Smooth muscle cell (in vitro differentiated cells): Measurements from ENCODE around the gene SREBF1. TPM values are rescaled to one million over a fixed set of nuclear protein-coding genes. Genes with fewer than 3 reads are reported as not detected.

Experiments
- DNase-seq: peaks from one replicate; lab custom pipeline; 2025; ENCODE audit not compliant: unreplicated experiment; lab: John Stamatoyannopoulos, UW
- H2AFZ ChIP-seq: fragments of 200-600 bp; sonication (generic); 2 replicates; pipeline ENCODE4 v1.6.0; 2016; ENCODE audit warnings: antibody characterized with exemption, low read depth, mild to moderate bottlenecking
- H3F3A ChIP-seq: fragments of 200-600 bp; sonication (generic); 2 replicates; pipeline ENCODE4 v1.6.0; 2017; ENCODE audit warnings: antibody characterized with exemption, low read depth
- H3K27ac ChIP-seq: fragments of 200-600 bp; sonication (generic); 2 replicates; pipeline ENCODE4 v1.5.1; 2016; ENCODE audit warnings: low read depth, mild to moderate bottlenecking
- H3K27me3 ChIP-seq: fragments of 200-600 bp; sonication (generic); 2 replicates; pipeline ENCODE4 v1.6.1; 2016; ENCODE audit warnings: low read depth, mild to moderate bottlenecking
- H3K36me3 ChIP-seq: fragments of 200-600 bp; sonication (generic); 2 replicates; pipeline ENCODE4 v1.5.1; 2016; ENCODE audit warnings: low read depth
- H3K4me1 ChIP-seq: fragments of 200-600 bp; sonication (generic); 2 replicates; pipeline ENCODE4 v1.5.1; 2016; ENCODE audit warnings: low read depth
- H3K4me2 ChIP-seq: fragments of 200-600 bp; sonication (generic); 2 replicates; pipeline ENCODE4 v1.6.0; 2016; ENCODE audit warnings: mild to moderate bottlenecking
- H3K4me3 ChIP-seq: fragments of 200-600 bp; sonication (generic); 2 replicates; pipeline ENCODE4 v1.5.1; 2016; ENCODE audit warnings: mild to moderate bottlenecking
- H3K79me2 ChIP-seq: fragments of 200-600 bp; sonication (generic); 2 replicates; pipeline ENCODE4 v1.6.0; 2016; ENCODE audit warnings: low read depth, mild to moderate bottlenecking
- H3K9ac ChIP-seq: fragments of 200-600 bp; sonication (generic); 2 replicates; pipeline ENCODE4 v1.6.0; 2016; ENCODE audit warnings: low read depth
- H3K9me3 ChIP-seq: fragments of 200-600 bp; sonication (generic); replicated peaks from 2 replicates; pipeline ENCODE4 v1.5.1; 2016; ENCODE audit warnings: low read depth
- H4K20me1 ChIP-seq: fragments of 200-600 bp; sonication (generic); 2 replicates; pipeline ENCODE4 v1.6.0; 2016; ENCODE audit warnings: low read depth
- CTCF ChIP-seq: fragments of 200-600 bp; sonication (generic); IDR thresholded peaks from 2 replicates; pipeline ENCODE4 v1.5.1; 2017; ENCODE audit warnings: borderline replicate concordance, mild to moderate bottlenecking, antibody characterized with exemption; ENCODE audit not compliant: insufficient read depth, poor library complexity, severe bottlenecking
- WGBS: methylation state at CpG from one replicate; pipeline ENCODE4 v1.1.7; 2016; ENCODE audit warnings: low lambda C conversion rate; 5-methylcytosine and 5-hydroxymethylcytosine counted together
- polyA plus RNA-seq: library from polyadenylated mRNA; unstranded; fragments of >200 nt; fragmentation: Nextera tagmentation; extraction: Ambion mirVana; gene quantifications from 2 replicates; pipeline ENCODE4 v1.2.1, GENCODE V29; 2016
- total RNA-seq: library from RNA; depleted of rRNA; stranded (reverse); fragments of >200 nt; gene quantifications from 2 replicates; pipeline ENCODE4 v1.2.3, GENCODE V29; 2014

SREBF1 gene
- total and polyA plus RNA-seq, 2 experiments from 2014 or later, result 23.5 to 45.4 TPM

- Histone ChIP-seq H3K9me3 (no peaks in the 10 kb centered on the region), H3K27me3 (no peaks in the 10 kb centered on the region), H3K27ac (peak overlapping the region; percentile 96), H4K20me1 (peaks cover 45% of the 10 kb centered on the region), H3K4me3 (peak overlapping the region; percentile 67), H3K4me1 (peaks cover 52% of the 10 kb centered on the region), H3K36me3 (no peaks in the 10 kb centered on the region), H3F3A (peaks cover 33% of the 10 kb centered on the region), H3K79me2 (peaks cover 46% of the 10 kb centered on the region), H3K9ac (peak overlapping the region; percentile 92), H3K4me2 (peak overlapping the region; percentile 91), H2AFZ (no peak overlapping the region)
- no peak for TF ChIP-seq CTCF
- peak; percentile 94 for DNase-seq
- under 1% methylated on average over 66 of the region's 69 CpGs for WGBS
These were observed 452 bp downstream of the SREBF1 start for GRCh38 chr17:17836250-17836817.

- H3K27me3 ChIP-seq, result no peaks in the 10 kb centered on the region
- no peak for DNase-seq
- H3K79me2 ChIP-seq, result peaks cover 53% of the 10 kb centered on the region
- peak overlapping the region; percentile 92 for H3K9ac ChIP-seq
- H3F3A ChIP-seq, result peaks cover 30% of the 10 kb centered on the region
- peak overlapping the region; percentile 67 for H3K4me3 ChIP-seq
- TF ChIP-seq CTCF, result no peak
- H4K20me1 ChIP-seq, result peaks cover 52% of the 10 kb centered on the region
- H3K9me3 ChIP-seq, result no peaks in the 10 kb centered on the region
- H3K4me2 ChIP-seq, result peak overlapping the region; percentile 91
- H3K27ac ChIP-seq, result peak overlapping the region; percentile 96
- H2AFZ ChIP-seq, result no peak overlapping the region
- WGBS, result 26% methylated on average over 25 of the region's 25 CpGs
- no peaks in the 10 kb centered on the region for H3K36me3 ChIP-seq
- H3K4me1 ChIP-seq, result peaks cover 46% of the 10 kb centered on the region
These were observed 1.2 kb downstream of the SREBF1 start for GRCh38 chr17:17835415-17836249.

GRCh38 chr17:17834974-17835373, 1.8 kb downstream of the SREBF1 start:
- peak overlapping the region; percentile 34 for H3K27ac ChIP-seq
- H4K20me1 ChIP-seq, result peaks cover 58% of the 10 kb centered on the region
- H3K79me2 ChIP-seq, result peaks cover 59% of the 10 kb centered on the region
- no peak for DNase-seq
- H3K36me3 ChIP-seq, result no peaks in the 10 kb centered on the region
- H3K4me2 ChIP-seq, result peak overlapping the region; percentile 91
- TF ChIP-seq CTCF, result no peak
- no peak overlapping the region for H2AFZ ChIP-seq
- no peak overlapping the region for H3K9ac ChIP-seq
- no peaks in the 10 kb centered on the region for H3K9me3 ChIP-seq
- H3K27me3 ChIP-seq, result no peaks in the 10 kb centered on the region
- 85% methylated on average over 4 of the region's 4 CpGs for WGBS
- H3K4me1 ChIP-seq, result peaks cover 41% of the 10 kb centered on the region
- H3F3A ChIP-seq, result peaks cover 30% of the 10 kb centered on the region
- peak overlapping the region; percentile 67 for H3K4me3 ChIP-seq
